ENCODE results near the gene POFUT1.
"Not testable (repeated sequence)": the region's sequence is repeated elsewhere in the genome, so short reads cannot be mapped to it uniquely, and the experiment has no call there.

Gene POFUT1

GRCh38 chr20:32189691-32190615 lies 17.7 kb upstream of the POFUT1 start:
- DNase-seq: peak; percentile 15

DNA sequence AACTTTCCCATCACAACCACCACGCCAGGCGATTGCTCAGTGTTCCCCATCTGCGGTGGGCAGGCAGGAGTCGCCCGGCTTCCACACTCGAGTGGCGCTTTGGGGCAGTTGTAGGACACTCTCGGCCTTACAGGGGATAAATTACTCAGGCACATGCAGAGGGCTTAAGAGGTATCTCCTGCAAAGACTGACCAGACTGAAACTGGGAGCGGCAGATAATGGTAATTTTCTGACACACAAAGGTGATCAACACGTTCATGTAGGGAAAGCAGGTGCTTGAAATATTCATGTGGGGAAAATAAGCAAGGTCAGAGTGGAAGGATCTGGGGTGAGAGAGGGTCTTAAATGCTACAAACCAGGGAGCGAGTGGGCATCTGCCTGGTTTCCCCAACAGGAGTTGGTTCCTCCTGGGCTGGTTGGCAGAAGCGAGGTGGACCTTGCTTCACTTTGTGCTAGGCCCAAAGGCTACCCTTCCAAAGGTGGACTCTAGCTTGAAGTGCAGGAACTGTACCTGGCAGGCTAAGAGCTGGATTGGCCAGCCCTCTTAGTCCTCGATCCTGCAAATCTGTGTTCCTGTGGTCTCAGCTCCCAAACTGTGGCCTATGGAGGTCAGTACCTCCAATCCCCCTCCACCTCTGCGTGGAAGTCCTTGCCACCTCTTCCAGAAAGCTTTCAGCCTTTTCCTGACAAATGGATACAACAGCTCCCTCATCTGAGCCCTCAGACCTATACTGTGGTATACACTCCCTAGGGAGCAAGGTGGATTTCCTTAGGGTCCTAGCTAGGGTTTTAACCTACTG lies 16.9 kb upstream of the POFUT1 start:
- no peak for DNase-seq

DNA sequence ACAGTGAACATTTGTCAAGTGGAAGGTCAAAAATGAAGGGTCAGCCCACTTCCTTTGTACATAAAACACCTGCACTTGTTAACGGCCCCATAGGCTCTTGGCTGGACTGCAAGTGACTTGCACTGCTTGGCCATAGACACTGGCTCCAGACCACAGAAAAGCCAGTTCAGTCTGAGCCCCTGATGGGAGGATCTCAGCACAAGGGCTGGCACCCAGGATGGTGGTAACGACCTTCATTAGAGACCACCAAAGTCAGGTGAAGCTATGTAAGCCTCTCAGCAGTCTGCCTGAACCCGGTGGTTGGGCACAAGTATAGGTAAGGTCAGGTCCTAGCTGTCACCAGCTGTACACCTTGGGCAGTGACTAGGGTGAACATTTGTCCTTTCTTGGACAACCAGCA lies 16.3 kb upstream of the POFUT1 start:
- no peak for DNase-seq

GRCh38 chr20:32191873-32192272 lies 15.8 kb upstream of the POFUT1 start:
- no peak for DNase-seq

DNA sequence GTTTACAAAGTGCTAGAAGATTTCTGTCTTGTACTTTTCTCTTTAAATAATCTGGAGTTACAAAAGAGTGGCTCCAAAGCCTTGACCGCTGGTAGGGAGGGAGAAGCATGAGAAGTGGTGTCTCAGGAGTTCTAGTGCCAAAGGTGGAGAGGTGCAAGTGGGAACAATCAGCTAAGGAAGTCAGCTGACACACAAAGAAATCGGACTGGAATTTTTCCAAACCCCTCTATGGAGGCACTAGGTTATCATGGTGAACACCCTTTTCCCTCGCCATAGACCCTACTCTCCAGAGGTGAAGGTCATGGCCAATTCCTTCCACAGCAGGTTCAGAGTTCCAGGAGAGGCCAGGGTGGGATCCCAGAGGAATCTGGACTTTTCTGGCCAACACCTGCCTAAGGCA lies 15.0 kb upstream of the POFUT1 start:
- DNase-seq: no peak

DNA sequence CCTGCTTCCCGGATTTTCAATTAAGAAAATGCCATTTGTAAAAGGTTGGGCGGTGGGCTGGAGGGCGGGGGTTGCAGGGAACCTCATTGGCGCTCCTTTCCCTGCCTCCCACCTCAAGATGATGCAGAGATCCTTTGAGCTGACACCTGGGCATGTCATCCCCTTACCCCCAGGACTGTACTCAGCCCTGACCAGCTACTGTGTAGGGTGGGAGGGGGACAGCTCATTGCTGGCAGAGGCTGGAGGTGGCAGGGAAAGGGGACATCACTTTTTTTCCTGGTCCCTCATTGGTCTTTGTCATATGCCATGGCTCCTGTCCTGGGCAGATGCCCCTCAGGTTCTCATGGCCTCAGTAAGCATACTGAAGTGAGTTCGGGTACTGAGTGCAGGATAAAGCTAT lies 14.3 kb upstream of the POFUT1 start:
- not testable (repeated sequence) for DNase-seq

DNA sequence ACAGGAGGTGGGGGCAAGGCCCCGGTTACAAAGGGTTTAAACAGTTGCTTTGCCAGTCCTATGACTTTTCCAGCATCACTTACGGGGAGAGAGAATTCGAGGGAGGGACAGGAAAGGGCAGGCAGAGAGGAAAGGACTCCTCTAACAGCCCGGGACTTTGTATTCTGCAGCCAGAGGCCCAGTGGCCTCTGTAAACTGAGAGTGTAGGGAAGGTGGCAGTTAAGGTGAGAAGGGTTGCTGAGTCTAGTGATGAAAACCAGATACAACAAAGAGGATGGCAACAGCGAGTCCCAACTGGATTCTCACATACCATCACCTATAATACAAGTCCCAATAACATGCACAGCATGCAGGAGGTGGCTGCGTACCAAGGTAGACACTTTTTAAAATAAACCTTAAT lies 13.7 kb upstream of the POFUT1 start:
- no peak for DNase-seq

GRCh38 chr20:32195581-32195980 lies 12.1 kb upstream of the POFUT1 start:
- no peak for DNase-seq

DNA sequence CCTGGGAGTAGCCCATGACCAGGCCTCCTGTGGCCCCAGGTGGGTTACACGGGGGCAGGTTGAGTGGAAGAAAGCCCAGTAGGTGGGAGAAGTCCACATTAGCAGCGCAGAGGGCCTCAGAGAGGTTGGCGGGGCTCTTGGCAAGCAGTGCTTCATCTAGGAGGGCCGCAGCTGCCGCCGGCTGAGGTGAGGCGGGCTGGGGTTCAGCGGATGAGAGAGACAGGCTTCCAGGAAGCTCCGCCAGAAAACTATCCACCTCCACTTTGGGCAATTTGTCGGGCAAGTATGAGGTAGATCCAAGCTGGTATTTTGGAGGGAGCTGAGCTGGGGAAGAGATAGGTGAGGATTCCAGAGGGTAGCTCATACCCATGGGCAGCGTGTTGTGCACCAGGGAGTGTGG lies 11.1 kb upstream of the POFUT1 start:
- DNase-seq: not testable (repeated sequence)

- DNase-seq: not testable (repeated sequence)
These were observed 10.5 kb upstream of the POFUT1 start for GRCh38 chr20:32197136-32197535.

- DNase-seq: no peak
These were observed 8.7 kb upstream of the POFUT1 start for GRCh38 chr20:32199006-32199405.

DNA sequence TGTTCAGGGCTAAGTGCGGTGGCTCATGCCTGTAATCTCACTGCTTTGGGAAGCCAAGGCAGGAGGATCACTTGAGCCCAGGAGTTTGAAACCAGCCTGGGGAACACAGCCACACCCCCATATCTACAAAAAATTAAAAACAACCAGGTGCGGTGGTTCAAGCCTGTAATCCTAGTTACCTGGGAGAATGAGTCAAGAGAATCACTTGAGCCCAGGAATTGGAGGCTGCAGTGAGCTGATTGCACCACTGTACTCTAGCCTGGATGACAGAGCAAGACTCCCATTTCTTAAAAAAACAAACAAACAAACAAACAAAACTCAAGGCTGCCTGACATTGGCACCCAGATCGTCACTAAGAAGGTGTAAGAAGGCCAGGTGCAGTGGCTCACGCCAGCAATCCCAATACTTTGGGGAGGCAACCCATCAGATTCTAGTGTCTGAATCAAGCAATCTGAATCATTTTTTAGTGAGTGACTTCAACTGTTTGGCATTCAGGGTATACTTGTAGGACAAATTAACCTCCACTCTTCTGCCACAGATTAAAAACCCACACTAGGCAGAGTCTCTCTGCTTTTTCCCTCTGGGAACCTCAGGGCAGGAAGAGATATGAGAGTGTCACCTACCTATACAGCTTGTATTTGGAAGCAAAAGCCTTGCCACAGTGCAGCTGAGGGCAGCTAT lies 6.2 kb upstream of the POFUT1 start:
- DNase-seq: no peak

GRCh38 chr20:32201977-32202363 lies 5.7 kb upstream of the POFUT1 start:
- no peak for DNase-seq

DNA sequence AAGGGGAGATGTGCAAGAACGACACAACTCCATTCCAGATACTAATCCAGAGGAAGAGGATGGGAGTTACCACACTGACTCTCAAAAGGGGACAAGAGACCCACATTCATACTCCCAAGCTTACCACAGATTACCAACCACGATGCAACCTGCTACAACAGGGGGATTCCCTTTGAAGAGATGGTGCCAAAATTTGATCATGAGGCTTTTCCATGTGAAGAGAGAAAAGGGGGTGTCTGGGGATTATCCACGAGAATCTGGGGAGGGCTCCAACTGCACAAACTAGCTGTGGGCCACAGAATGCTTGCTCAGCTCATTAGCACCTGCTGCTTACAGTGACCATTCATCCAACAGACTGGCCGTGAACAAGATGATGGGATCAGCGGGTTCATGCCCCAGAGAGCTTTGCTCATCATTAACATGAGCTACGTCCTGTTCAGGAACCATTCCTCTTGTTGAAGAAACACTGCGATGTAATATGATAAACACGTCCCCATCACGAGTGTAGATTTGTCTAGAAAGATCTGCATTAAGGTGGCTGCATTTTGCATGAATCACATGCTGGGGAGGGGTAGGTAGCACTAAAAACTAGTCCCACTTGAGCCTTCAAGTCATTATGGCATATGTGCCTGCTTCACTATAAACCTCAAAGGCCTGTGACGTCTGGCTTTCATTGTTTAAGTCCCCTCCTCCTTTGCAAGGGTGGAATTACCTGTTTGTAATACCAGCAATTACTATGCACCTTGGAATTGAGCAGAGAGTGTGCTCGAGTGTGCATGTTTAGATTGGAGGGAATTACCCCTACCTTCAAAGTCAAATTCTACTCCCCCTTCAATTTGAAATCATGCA lies 4.1 kb upstream of the POFUT1 start:
- DNase-seq: no peak

GRCh38 chr20:32204205-32205109 lies 3.2 kb upstream of the POFUT1 start:
- DNase-seq: no peak

DNA sequence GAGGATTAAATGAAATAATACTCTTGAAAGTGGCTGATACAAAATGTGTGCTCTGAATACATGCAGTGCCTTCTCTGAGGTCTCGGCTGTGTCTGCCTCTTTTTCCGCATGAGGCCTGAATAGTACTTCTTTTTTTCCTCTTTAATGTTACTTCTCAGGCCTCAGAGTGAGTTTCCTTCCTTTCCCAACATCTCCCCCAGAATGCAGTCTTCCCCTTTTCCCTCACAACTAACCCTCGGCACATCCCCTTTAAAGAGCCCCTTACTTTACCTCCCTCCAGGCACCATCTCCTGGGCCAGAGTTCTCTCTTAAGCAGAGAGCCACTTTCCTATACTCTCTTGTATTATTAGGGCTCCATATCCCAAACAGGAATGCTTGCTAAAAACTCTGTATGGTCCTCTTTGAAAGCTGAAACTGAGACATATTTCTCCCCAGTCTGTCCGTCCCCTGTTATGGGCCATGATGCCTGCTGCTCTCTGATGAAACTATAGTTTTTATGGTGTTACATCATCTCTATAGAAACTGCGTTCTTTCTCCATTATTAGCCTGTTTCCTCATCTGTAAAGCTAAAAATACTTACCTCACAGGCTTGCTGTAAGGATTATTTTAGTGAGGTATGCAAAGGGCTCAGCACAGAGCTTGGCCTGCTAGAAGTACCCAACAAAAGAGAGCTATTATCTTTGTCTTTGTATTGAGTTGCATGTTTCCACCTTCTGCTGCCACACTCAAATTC lies 2.4 kb upstream of the POFUT1 start:
- DNase-seq: no peak

GRCh38 chr20:32205843-32206759 lies 1.6 kb upstream of the POFUT1 start:
- DNase-seq: no peak

- DNase-seq: no peak
These were observed 687 bp upstream of the POFUT1 start for GRCh38 chr20:32206760-32207625.

Measured in effector CD8-positive, alpha-beta T cell (primary cell).